ENCODE data around the gene DGKI.

Gene DGKI

GRCh38 chr7:137411446-137411845 lies 435.3 kb downstream of the DGKI start:
- no peak for DNase-seq
- H3K9ac ChIP-seq (ENCODE audit: low read length) = no peak overlapping the region
- H3K4me3 ChIP-seq (ENCODE audit: insufficient read depth in 1 of 2, low read depth in 1 of 2, low read length in 2 of 2) = no peak overlapping the region
- H2BK15ac ChIP-seq (ENCODE audit: low read depth, poor library complexity, severe bottlenecking) = no peak overlapping the region
- no peak overlapping the region for H3K14ac ChIP-seq (ENCODE audit: low read length in 2 of 2)
- no peaks in the 10 kb centered on the region for H3K27me3 ChIP-seq (ENCODE audit: control insufficient read depth in 1 of 2, insufficient read depth in 1 of 2, low read length in 2 of 2)
- H2AK5ac ChIP-seq (ENCODE audit: low read length, severe bottlenecking) = no peak overlapping the region
- no peak overlapping the region for H3K23ac ChIP-seq (ENCODE audit: low read length in 2 of 2)
- H4K8ac ChIP-seq (ENCODE audit: low read length) = no peak overlapping the region
- H3K9me3 ChIP-seq (ENCODE audit: control insufficient read depth, low read length) = no peaks in the 10 kb centered on the region
- no peak overlapping the region for H2BK5ac ChIP-seq (ENCODE audit: low read depth, low read length, poor library complexity, severe bottlenecking)
- no peak overlapping the region for H3K4me2 ChIP-seq (ENCODE audit: low read length, poor library complexity, severe bottlenecking)
- no peaks in the 10 kb centered on the region for H3K79me1 ChIP-seq (replicated peaks; ENCODE audit: low read length, poor library complexity, severe bottlenecking)
- no peak overlapping the region for H3K27ac ChIP-seq (ENCODE audit: low read length, poor library complexity, severe bottlenecking)
- peaks cover 0 to 5% of the 10 kb centered on the region in 2 experiments for H3K36me3 ChIP-seq (ENCODE audit: control insufficient read depth in 1 of 2, insufficient read depth in 2 of 2, low read depth in 1 of 2, low read length in 2 of 2)
- H2BK120ac ChIP-seq (ENCODE audit: low read depth, low read length) = no peak overlapping the region
- 83% methylated on average over 3 of the region's 3 CpGs for WGBS
- no peak overlapping the region for H3K18ac ChIP-seq (ENCODE audit: low read depth in 1 of 2, low read length in 2 of 2)
- no peak overlapping the region for H2AFZ ChIP-seq (ENCODE audit: low read depth, low read length)
- H2BK12ac ChIP-seq (ENCODE audit: low read length in 2 of 2) = no peak overlapping the region
- no peak overlapping the region for H4K91ac ChIP-seq (ENCODE audit: low read length)
- no peak overlapping the region for H3K4ac ChIP-seq (ENCODE audit: low read depth in 1 of 2, low read length in 2 of 2)
- no peaks in the 10 kb centered on the region for H3K4me1 ChIP-seq (ENCODE audit: control insufficient read depth, insufficient read depth, low read depth, low read length)

DNA sequence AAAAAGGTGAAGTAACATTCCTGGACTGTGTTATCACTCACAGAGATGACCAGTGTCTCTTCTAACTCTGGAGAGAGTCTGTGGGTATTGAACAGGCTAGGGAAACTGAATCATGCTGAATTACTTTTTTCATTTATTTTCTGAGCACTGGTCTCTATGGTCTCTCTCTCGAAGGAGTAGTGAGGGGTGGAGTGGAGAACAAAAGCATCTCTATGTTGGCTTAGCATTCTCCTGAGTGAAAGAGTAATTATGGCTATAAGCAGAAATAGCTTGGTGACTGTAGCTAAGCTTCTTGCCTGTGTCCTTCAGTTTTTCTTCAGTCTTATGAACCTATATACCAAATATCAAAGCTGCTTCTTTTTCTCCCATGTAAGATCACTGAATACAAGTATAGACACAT lies 438.6 kb downstream of the DGKI start:
- no peak overlapping the region for H3K14ac ChIP-seq (ENCODE audit: low read length in 2 of 2)
- no peak overlapping the region for H2AFZ ChIP-seq (ENCODE audit: low read depth, low read length)
- H3K36me3 ChIP-seq (ENCODE audit: control insufficient read depth in 1 of 2, insufficient read depth in 2 of 2, low read depth in 1 of 2, low read length in 2 of 2) = peaks cover 0 to 9% of the 10 kb centered on the region in 2 experiments
- H2BK15ac ChIP-seq (ENCODE audit: low read depth, poor library complexity, severe bottlenecking) = no peak overlapping the region
- H3K4ac ChIP-seq (ENCODE audit: low read depth in 1 of 2, low read length in 2 of 2) = no peak overlapping the region
- no peak overlapping the region for H3K23ac ChIP-seq (ENCODE audit: low read length in 2 of 2)
- no peak overlapping the region for H2BK12ac ChIP-seq (ENCODE audit: low read length in 2 of 2)
- no peaks in the 10 kb centered on the region for H3K9me3 ChIP-seq (ENCODE audit: control insufficient read depth, low read length)
- H4K91ac ChIP-seq (ENCODE audit: low read length) = no peak overlapping the region
- H2BK120ac ChIP-seq (ENCODE audit: low read depth, low read length) = no peak overlapping the region
- no peak overlapping the region for H3K4me2 ChIP-seq (ENCODE audit: low read length, poor library complexity, severe bottlenecking)
- no peak overlapping the region for H3K4me3 ChIP-seq (ENCODE audit: insufficient read depth in 1 of 2, low read depth in 1 of 2, low read length in 2 of 2)
- no peak for DNase-seq
- no peak overlapping the region for H2AK5ac ChIP-seq (ENCODE audit: low read length, severe bottlenecking)
- no peak overlapping the region for H4K8ac ChIP-seq (ENCODE audit: low read length)
- no peaks in the 10 kb centered on the region for H3K27me3 ChIP-seq (ENCODE audit: control insufficient read depth in 1 of 2, insufficient read depth in 1 of 2, low read length in 2 of 2)
- no peak overlapping the region for H3K27ac ChIP-seq (ENCODE audit: low read length, poor library complexity, severe bottlenecking)
- no peak overlapping the region for H2BK5ac ChIP-seq (ENCODE audit: low read depth, low read length, poor library complexity, severe bottlenecking)
- no peak overlapping the region for H3K18ac ChIP-seq (ENCODE audit: low read depth in 1 of 2, low read length in 2 of 2)
- H3K4me1 ChIP-seq (ENCODE audit: control insufficient read depth, insufficient read depth, low read depth, low read length) = peaks cover 2% of the 10 kb centered on the region
- H3K9ac ChIP-seq (ENCODE audit: low read length) = no peak overlapping the region
- WGBS = 92% methylated on average over 1 of the region's 1 CpG
- no peaks in the 10 kb centered on the region for H3K79me1 ChIP-seq (replicated peaks; ENCODE audit: low read length, poor library complexity, severe bottlenecking)

DNA sequence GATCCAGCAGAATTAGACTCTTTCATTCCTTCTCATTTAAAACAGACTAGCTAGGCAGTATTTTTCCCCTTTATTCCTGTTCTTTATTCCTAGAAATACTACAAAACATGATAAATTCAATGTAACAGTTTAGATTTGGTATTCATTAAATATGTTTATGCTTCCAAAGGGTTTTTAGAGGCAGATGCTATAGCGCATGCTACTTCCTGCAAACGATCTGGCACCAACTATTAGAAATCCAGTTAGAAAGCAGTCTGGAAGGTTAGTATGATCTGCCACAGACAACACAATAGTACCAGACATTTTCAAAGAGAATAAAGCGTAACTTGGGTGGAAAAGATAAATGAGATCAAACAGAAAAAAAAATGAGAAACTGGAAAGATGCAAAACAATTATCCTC lies 439.7 kb downstream of the DGKI start:
- no peak overlapping the region for H2AK5ac ChIP-seq (ENCODE audit: low read length, severe bottlenecking)
- no peaks in the 10 kb centered on the region for H3K79me1 ChIP-seq (replicated peaks; ENCODE audit: low read length, poor library complexity, severe bottlenecking)
- peaks cover 0 to 9% of the 10 kb centered on the region in 2 experiments for H3K36me3 ChIP-seq (ENCODE audit: control insufficient read depth in 1 of 2, insufficient read depth in 2 of 2, low read depth in 1 of 2, low read length in 2 of 2)
- H3K4me3 ChIP-seq (ENCODE audit: insufficient read depth in 1 of 2, low read depth in 1 of 2, low read length in 2 of 2) = no peak overlapping the region
- no peak overlapping the region for H2AFZ ChIP-seq (ENCODE audit: low read depth, low read length)
- peaks cover 4% of the 10 kb centered on the region for H3K4me1 ChIP-seq (ENCODE audit: control insufficient read depth, insufficient read depth, low read depth, low read length)
- no peak overlapping the region for H3K23ac ChIP-seq (ENCODE audit: low read length in 2 of 2)
- no peak overlapping the region for H2BK15ac ChIP-seq (ENCODE audit: low read depth, poor library complexity, severe bottlenecking)
- H3K18ac ChIP-seq (ENCODE audit: low read depth in 1 of 2, low read length in 2 of 2) = no peak overlapping the region
- no peaks in the 10 kb centered on the region for H3K9me3 ChIP-seq (ENCODE audit: control insufficient read depth, low read length)
- no peak overlapping the region for H4K8ac ChIP-seq (ENCODE audit: low read length)
- H3K14ac ChIP-seq (ENCODE audit: low read length in 2 of 2) = no peak overlapping the region
- no peak overlapping the region for H4K91ac ChIP-seq (ENCODE audit: low read length)
- no peak overlapping the region for H2BK5ac ChIP-seq (ENCODE audit: low read depth, low read length, poor library complexity, severe bottlenecking)
- no peak overlapping the region for H3K9ac ChIP-seq (ENCODE audit: low read length)
- no peak overlapping the region for H3K4me2 ChIP-seq (ENCODE audit: low read length, poor library complexity, severe bottlenecking)
- 100% methylated on average over 1 of the region's 3 CpGs for WGBS
- H3K27ac ChIP-seq (ENCODE audit: low read length, poor library complexity, severe bottlenecking) = no peak overlapping the region
- no peaks in the 10 kb centered on the region for H3K27me3 ChIP-seq (ENCODE audit: control insufficient read depth in 1 of 2, insufficient read depth in 1 of 2, low read length in 2 of 2)
- no peak overlapping the region for H3K4ac ChIP-seq (ENCODE audit: low read depth in 1 of 2, low read length in 2 of 2)
- no peak overlapping the region for H2BK120ac ChIP-seq (ENCODE audit: low read depth, low read length)
- DNase-seq = no peak
- no peak overlapping the region for H2BK12ac ChIP-seq (ENCODE audit: low read length in 2 of 2)

- Histone ChIP-seq H3K4ac (ENCODE audit: low read depth in 1 of 2, low read length in 2 of 2) (no peak overlapping the region), H3K27ac (ENCODE audit: low read length, poor library complexity, severe bottlenecking) (no peak overlapping the region), H3K27me3 (ENCODE audit: control insufficient read depth in 1 of 2, insufficient read depth in 1 of 2, low read length in 2 of 2) (no peaks in the 10 kb centered on the region), H2BK15ac (ENCODE audit: low read depth, poor library complexity, severe bottlenecking) (no peak overlapping the region), H3K23ac (ENCODE audit: low read length in 2 of 2) (no peak overlapping the region), H3K79me1 (replicated peaks; ENCODE audit: low read length, poor library complexity, severe bottlenecking) (no peaks in the 10 kb centered on the region), H4K8ac (ENCODE audit: low read length) (no peak overlapping the region), H3K4me3 (ENCODE audit: insufficient read depth in 1 of 2, low read depth in 1 of 2, low read length in 2 of 2) (no peak overlapping the region), H2BK120ac (ENCODE audit: low read depth, low read length) (no peak overlapping the region), H4K91ac (ENCODE audit: low read length) (no peak overlapping the region), H3K14ac (ENCODE audit: low read length in 2 of 2) (no peak overlapping the region), H3K9ac (ENCODE audit: low read length) (no peak overlapping the region), H3K18ac (ENCODE audit: low read depth in 1 of 2, low read length in 2 of 2) (no peak overlapping the region), H3K4me1 (ENCODE audit: control insufficient read depth, insufficient read depth, low read depth, low read length) (peaks cover 4% of the 10 kb centered on the region), H2BK12ac (ENCODE audit: low read length in 2 of 2) (no peak overlapping the region), H3K36me3 (ENCODE audit: control insufficient read depth in 1 of 2, insufficient read depth in 2 of 2, low read depth in 1 of 2, low read length in 2 of 2) (peaks cover 0 to 6% of the 10 kb centered on the region in 2 experiments), H2AK5ac (ENCODE audit: low read length, severe bottlenecking) (no peak overlapping the region), H2BK5ac (ENCODE audit: low read depth, low read length, poor library complexity, severe bottlenecking) (no peak overlapping the region), H3K4me2 (ENCODE audit: low read length, poor library complexity, severe bottlenecking) (no peak overlapping the region), H2AFZ (ENCODE audit: low read depth, low read length) (no peak overlapping the region), H3K9me3 (ENCODE audit: control insufficient read depth, low read length) (no peaks in the 10 kb centered on the region)
- no peak for DNase-seq
- WGBS = 85% methylated on average over 4 of the region's 5 CpGs
Measured at GRCh38 chr7:137404660-137405317, 442.0 kb downstream of the DGKI start.
